ENCODE data around the gene MARCHF3.
"Not testable (repeated sequence)": the region's sequence is repeated elsewhere in the genome, so short reads cannot be mapped to it uniquely, and the experiment has no call there.

Gene MARCHF3

DNA sequence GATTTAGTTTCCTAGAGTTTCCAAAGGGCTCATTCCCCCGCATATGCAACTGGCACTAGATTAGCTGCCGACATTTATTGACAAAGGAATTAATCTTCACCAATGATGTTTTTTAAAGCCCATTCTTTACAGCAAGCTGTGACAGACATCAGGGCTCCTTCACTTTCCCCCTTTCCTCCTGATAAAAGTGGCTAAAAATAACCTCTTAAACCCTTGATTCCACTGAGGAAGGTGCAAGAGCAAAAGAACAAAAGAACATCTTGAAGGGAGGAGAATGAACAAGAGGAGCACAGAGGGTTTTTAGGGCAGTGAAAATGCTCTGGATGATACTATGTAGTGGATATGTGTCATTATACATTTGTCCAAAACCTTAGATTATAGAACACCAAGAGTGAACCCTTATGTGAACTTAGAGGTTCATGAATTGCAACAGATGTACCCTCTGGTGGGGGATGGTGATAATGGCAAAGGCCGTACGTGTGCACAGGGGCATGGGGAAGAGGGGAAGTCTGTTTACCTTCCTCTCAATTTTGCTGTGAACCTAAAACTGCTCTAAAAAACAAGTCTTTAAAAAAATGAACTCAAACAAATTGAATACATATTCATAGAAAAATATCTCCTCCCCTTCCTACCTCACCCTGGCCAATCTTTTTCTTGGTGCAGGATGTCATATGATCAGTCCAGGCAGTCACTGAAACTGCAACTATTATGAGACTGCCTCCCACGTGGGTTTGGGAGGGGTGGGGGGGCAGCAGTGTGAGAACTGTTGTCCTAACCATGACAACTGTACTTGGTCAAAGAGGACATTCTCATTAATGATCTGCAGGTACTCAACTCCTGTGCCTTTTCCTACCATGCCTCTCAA lies 83.0 kb downstream of the MARCHF3 start:
- no peak for DNase-seq

DNA sequence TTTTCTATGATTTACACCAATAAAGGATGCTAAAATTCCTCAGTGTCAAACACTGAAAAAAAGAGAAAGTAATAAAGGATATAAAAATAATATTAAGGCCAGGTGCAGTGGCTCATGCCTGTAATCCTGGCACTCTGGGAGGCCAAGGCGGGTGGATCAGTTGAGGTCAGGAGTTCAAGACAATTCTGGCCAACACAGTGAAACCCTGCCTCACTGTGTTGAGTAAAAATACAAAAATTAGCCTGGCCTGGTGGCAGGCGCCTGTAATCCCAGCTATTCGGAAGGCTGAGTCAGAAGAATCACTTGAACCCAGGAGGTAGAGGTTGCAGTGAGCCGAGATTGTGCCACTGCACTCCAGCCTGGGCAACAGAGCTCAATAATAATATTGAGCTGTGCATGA lies 87.5 kb downstream of the MARCHF3 start:
- not testable (repeated sequence) for DNase-seq

DNA sequence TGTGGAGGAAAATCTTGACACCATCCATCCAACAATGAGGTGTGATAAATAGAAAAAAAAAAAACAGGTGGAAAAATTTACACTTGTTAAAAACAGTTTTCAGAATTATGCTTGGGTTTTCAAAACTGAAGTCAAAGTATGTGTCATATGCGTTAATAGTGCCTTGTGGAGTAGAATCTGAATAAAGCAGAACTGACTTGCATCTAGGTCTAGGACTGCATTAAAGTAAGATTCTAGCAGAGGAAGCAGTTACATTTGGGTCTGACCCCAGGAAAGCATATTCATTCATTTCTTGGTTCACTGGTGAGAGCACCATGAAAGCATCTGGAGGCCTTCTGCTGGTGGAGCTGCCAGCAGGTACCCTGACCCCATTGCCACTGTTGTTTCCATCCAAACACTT lies 89.0 kb downstream of the MARCHF3 start:
- DNase-seq: no peak

DNA sequence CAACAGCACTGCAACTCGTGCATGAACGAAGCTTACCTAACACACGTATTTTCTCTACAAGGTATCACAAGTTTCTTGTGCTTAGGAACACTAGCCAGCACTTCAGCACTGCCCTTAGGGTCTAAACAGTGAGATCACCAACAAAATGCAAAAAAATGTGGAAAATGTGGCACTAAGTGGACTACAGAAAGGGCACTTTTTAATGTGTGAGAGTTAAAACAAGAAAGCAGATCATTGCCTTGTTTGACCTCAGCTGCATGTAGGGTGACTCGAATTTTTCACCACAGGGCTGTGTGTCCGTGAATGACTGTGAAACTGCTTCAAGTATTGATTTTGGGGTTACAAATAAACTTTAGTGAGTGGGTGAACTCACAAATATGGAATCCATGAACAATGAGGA lies 90.5 kb downstream of the MARCHF3 start:
- no peak for DNase-seq

- DNase-seq: no peak
Measured at GRCh38 chr5:126938466-126938865, 91.9 kb downstream of the MARCHF3 start.

- no peak for DNase-seq
Measured at GRCh38 chr5:126937771-126938170, 92.6 kb downstream of the MARCHF3 start.

DNA sequence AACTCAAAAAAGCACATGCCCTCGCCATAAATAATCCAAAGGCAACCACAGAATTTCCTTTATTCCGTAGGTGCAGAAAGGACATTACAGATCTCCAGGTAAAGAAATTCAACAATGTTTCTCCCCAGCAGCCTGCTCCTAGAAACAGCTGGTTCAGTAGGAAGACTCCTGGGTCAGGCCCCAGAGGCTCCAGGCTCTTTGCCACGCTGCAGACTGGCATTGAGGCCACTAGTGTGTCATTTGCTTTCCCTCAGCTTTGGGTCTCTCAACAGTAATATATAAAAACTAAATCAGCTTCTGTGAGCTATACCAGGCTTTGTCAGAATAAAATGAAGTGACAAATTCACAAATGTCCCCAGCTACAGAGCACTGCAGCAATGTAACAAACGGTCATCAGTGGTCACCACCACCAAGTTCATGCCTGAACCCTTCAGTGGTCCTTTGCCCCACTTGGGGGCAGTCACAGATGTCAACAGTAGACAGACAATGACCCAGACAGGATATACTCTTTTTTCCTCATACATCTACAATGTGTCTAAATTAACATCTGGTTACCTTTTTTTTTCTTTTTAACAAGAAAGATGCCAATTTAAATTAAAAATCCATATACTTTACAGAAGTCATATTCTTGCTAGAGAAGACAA lies 93.5 kb downstream of the MARCHF3 start:
- DNase-seq: no peak

DNA sequence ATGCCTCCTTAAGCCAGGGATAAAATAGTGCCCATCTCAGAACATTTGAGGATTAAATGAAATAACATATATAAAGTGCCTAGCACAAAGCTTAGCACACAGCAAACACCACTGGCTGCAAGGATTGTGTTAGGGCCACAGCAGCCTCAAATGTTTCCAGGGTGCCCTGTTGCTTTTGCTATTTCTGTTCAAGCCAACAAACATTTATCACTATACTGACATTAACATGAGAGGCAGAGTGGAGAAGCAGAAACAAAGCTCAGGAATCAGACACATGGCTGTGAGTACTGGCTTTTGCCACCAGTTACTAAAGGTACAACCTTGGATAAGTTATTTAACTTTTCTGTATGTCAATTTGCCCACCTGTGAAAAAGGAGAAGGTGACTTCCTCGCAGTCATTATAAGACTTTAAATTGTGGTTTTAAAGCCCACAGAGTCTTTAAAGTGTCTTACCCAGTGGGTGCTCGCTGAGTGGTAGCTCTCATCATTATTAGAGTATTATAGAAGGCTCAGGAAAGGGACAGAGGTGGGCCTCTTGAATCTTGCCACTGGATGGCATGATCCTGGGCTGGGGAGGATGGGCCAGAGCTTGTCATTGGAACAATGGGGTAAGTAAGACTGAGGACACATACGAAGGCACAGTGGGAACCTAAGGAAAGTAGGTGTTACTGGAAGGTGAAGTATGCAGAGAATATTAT lies 98.2 kb downstream of the MARCHF3 start:
- DNase-seq: no peak

DNA sequence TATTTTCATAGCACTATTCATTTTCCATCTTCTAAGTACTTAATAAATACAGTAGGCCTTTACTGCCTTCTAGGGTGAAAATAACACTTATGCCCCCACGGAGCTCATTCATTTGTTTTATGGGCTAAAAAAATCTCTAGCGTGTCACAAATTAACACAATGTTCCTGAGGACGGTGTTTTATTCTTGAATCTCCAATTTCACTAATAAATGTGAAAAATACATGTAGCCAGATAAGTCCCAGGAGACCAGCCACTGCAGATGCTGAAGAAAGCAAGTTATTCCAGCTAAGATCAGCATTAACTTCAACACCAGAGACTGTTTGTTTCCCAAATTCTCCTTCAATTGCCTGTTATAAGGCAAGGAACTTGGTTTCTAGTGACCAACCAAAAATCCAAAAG lies 102.3 kb downstream of the MARCHF3 start:
- DNase-seq: no peak

- no peak for DNase-seq
Measured at GRCh38 chr5:126927429-126927828, 102.9 kb downstream of the MARCHF3 start.

DNA sequence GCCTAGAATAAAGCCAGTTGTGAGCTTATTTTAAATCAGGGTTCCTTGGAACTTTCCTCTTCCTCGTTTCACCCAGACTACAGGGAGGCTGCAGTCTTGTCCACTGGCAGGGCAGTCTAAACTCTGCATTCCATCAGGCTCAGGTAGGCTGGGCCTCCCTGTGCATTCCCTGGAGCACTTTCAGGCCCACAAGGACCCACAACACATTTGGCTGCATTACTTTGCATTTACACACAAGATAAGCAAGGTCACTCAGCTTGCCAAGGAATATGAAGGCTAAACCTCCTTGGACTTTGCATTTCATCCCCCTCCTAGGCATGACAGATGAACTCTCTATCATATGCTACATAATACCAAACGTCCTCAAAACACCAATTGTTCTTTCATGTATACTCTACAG lies 104.2 kb downstream of the MARCHF3 start:
- no peak for DNase-seq

DNA sequence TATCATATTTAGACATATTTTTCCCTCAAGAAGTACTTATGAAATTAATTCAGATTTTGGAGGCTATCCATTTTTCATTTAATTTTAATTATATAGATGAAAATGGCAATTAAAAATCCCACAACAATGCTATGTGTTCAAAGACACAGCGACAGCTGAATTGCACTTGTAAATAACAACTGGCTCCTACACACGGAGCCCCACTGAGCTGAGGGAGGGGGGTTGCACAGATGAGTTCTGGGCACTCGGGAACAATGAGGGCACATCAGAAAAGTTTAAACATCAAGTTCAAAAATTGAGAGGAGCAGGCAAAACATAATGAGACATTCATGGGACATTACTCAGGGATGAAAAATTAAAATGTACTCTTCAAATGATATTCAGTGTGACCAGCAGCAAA lies 104.9 kb downstream of the MARCHF3 start:
- DNase-seq: no peak

DNA sequence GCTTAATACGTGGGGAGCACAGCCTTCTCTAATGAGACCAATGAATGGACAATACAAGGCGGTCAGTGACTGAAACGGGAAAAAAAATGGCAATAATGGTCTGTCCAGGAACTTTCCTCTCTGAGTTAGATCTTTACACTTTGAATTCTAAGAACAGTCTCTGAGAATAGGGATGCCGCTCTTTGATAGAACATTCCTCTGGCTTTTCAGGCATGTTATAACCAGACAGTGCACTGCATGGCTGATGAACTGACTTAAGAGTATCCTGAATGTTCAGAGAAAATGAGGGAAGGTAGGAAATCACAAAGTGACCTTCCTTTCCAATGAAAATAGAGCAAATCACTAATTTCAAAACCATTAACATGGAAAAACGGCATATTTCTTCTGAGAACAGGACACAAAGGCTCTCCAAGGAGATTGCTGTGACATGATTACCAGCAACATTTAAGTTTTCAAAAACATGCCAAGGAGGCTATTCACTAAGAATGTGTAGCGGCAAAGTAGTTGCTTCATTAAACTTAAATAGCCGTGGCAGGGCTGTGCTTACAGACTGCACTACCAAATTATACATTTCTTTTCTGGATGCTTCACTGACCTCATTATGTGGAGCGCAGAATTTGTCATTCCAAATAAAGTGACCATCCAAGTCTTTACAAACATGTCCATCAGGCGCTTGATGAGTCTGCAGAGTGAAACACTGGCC lies 105.9 kb downstream of the MARCHF3 start:
- no peak for DNase-seq

DNA sequence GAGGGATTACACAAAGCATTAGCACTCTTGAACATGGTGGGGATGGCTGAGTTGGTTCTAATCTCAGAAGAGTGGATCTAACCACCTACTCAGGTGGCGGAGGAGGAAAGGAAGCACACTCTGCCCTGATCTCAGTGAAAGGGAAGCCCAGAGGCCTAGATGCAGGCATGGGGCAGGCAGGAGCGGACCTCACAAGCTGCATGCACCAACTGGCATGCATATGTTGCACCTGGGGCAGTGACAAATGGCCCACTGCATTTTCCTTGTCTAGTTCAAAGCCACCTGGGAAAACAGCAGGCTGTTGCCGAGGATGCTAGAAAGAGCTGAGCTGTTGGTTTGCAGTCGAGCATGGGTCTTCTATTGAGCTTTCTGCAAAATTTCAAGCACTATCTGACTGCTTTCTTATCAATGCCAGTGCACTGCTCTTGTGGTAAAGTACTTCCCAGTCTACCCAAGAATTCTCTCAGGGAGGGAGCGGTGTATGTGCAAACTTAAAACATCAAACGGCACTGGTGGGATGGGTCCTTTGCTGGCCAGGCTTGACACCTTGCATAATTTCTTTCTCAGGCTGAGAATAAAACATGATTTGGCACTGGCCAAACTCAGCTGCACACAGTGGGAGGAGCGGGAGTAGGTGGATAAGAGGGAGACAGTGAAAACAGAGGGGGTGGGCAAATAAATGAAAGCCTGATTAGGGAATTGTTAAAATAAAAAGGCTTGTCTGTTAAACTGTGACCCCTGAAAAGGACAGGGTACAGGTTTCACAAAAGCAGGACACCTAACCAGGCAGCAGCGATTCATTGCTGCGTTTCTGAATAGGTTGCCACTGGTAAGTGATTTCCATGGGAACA lies 108.9 kb downstream of the MARCHF3 start:
- DNase-seq: no peak

GRCh38 chr5:126920291-126920690 lies 110.1 kb downstream of the MARCHF3 start:
- no peak for DNase-seq

DNA sequence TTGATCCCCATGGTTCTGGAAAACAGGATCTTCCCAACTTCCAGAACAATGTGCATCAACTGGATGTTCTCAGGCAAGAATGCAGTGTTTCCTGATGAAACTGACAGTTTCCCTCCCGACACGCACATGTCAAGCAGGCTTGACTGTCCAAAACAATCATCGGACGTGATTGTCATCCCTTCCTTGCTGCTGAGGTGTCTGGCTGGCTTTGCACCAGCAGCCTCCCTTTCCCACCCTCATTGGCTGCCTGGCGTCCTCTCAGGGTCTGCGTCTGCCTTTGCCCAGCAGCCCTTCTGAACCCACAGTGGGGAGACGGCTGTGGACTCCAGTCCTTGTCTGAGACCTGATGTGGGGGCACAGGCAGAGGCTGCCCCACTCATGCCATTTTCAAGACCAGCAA lies 110.8 kb downstream of the MARCHF3 start:
- DNase-seq: no peak

DNA sequence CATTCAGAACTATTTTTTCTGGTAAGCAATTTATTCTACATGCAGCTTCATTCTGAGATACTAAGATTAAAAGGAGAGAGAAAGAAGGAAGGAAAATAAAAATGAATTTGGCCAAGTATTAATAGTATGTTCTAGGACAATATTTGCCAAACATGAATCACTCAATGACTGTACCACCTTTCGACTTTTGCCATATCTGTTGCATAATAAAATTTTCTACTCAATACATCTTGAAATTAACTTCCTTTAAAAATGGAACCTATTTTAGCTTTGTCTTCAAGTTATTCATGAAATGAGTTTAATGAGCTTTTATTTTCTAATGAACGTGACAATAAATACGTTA lies 111.8 kb downstream of the MARCHF3 start:
- DNase-seq: no peak

DNA sequence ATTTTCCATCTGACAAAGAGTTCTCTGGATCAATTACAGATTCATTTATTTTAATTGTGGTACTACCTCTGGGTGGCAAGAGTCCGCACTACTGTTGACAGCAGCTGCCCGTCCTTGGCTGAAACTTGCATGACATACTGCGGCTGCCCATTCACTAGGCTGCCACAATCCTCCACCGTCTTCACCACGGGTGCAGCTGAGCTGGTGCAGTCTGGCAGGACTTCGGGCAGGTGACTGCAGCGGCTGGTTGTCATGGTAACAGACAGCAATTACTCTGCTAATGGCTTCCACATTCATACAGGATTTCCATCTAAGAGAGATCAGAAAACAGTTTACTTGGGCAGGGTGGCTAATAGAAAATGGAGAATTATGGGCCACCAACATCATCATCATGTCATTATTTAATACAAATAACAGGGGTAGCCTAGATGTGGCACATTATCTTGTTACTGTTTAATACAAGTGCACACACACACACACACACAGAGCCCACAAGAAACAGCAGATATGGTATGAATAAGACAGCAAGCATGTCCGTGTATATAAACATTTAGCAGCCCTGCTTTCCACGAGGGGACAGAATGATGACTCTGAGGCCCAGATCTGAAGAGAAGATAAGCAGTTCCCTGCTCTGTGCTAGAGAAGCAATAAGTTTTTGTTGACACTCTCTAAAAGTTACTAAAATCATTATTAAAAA lies 112.3 kb downstream of the MARCHF3 start:
- no peak for DNase-seq

DNA sequence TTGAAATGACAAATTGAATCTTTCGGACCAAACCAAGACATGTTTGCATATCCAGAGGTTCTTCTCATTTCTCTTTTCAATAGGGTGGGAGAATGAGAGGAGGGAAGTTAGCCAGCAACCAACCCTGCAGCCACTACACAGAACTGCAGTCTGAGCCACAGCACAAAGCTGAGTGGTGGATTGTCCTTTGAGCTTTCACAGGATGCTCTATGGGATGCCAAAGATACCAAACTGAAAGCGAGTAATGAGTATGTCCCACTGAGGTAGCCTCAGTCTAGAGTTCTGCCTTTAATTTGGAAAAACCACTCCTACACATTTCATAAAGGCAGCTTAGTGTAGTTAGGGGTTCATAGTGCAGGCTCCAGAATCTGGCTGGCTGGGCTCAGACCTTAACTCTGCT lies 114.9 kb downstream of the MARCHF3 start:
- no peak for DNase-seq

DNA sequence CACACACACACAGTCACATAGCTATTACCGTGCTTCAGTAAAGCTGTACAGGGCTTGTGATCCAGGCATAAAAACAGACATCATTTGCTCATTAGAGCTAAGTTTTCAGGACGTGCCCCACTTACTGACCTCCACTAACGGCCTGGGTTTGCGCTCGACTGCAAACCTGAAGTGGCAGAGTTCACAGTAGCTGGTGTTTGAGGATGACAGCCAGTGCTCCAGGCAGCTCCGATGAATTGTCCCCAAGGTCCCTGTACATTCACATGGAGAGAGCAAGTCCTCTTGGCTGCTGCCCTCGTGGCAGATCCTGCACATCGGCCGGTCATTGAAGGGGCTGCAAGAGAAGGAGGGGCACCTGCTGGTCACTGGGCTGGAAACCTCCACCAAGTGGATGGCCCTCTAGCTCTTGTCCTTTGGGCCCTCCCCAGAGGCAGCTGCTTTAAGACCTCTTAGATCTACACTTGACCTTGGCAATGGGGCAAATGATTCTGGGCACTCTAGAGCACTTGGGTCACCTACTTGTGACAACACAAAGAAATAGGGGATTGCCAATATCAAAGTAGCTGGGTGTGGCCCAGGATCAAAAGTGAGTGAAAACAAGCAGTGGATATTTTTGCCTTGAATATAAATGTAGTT lies 115.4 kb downstream of the MARCHF3 start:
- DNase-seq: no peak

DNA sequence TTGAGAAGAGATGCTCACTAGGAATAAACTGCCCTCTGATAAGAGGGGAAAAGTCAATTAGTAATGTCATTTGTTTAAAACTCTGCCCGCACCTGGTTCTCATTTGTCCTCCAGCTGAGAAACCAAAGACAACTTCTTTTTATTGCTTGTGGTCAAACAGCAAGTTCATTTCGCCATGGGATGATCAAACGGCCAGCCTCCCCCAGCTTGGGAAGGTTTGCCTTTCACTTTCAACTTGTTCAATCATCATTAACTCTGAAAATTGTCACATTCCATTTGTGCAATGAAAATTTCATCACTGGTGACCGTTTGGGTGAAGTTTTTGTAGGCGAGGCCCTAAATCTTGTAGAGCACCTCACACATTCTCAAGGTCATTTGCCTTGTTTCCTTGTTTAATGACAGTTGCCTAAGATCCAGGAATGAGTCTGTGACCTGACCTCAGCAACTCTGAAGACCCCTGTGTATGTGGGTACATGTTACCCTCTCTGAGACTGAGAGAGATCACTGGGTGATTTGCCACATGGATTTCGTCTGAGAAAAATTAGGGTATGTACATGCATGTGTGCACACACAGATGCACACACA lies 117.7 kb downstream of the MARCHF3 start:
- DNase-seq: no peak

All from activated T-cell treated with anti-CD3 and anti-CD28 coated beads, Interleukin-2, amount 50 U/mL, for 1 hour (primary cell).